Stimulated activated CD4-positive, alpha-beta T cell treated with anti-CD3 and anti-CD28 coated beads, Interleukin-1b, Interleukin-23, amount 100 ng/mL, for 4 hours (primary cell): ENCODE results near the gene PIP5KL1.

Experiments used
- DNase-seq, 2 donors: peaks; one replicate each; pipeline ENCODE4 v3.0.0-alpha.2; 2020; ENCODE audit warnings: low read depth in 2 of 2

Gene PIP5KL1

DNA sequence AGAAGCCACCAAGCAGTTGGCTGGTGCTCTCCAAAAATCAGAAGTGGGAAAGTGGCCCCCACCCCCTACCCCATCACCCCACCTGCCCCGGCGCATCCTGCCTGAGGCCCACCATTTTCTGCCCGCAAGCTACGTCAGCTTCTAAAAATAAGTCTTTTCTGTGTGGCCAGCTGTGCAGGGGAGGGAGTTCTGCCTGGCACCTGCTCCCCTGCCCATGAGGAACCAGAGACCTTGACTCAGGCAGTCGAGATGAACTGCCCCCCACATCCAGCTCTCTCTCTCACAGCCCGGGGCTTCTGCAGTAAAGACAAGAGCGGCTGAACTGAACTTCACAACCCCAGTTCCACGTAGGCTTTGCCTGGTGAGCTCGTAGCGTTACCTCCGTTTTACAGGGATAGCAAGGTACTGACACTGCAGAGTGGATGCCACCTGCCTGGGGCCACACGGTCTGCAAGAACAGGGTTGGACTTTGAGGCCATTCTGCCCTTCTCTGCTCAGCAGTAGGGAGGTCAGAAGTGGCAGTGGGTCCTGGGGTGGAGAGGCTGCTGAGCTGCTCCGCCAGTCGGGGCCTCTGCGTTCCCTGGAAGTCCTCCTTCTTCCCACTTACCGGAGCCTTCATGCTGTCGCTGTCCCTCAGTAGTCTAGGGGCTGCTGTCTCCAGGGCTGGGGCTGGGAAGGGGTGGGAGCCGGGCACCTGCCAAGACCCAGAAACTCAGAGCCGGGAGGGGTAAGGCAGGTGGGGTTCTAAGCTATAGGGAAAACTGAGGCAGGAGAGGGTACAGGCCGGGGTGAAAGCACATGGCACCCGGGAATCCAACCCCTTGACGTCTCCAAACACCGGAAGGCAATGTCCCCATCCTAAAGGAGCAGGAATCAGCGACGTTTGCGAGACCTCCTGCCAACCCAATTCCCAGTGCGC lies 14.5 kb downstream of the PIP5KL1 start:
- no peak for DNase-seq

DNA sequence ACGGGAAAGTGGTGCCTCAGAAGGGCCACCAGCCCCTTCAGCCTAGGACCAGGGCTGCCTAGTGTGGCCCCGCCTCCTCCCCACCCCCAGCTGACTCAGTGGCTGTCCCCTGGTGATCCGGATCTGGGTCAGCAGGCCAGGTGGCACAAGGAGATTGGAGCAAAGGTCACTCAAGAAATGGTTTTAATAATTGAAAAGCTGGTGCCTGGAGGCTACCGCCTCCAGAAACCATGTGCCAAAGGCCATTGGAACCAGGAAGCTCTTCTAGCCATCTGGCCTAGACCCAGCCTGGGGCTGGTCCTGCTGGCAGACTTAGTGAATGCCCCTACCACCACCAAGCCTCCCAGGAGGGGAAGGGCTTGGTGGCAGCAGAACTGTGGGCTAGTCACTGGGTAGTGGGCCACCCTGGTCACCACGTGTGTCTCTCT lies 15.2 kb downstream of the PIP5KL1 start:
- DNase-seq: no peak

DNA sequence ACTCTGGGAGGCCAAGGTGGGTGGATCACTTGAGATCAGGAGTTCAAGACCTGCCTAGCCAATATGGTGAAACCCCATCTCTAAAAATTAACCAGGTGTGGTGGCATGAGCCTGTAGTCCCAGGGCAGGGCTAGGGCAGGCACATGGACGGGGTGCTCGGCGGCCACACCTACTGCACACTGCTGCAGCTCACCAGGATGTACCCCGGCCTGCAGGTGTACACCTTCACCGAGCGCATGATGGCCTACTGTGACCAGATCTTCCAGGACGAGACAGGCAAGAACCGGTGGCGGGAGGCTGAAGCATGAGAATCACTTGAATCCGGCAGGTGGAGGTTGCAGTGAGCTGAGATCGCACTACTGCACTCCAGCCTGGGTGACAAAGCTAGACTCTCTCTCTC lies 16.9 kb downstream of the PIP5KL1 start:
- no peak for DNase-seq

DNA sequence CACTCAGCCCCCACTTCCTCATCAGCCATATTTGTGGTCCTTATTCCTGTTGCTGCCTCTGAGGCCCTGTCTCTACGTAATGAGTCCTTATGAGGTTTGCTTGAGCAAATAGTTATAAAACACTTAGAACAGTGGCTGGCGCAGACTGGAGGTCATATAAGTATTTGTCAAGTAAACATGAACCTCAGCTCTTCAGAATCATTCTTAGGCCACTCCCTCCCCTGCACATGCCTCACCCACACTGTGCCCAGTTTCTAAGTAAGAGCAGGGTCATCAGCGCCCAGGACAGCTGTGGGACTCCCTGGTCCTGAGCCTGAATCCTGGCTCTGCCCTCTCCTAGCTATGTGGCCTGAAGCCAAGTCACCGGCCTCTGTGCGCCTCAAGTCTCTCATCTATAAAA lies 17.7 kb downstream of the PIP5KL1 start:
- no peak for DNase-seq

DNA sequence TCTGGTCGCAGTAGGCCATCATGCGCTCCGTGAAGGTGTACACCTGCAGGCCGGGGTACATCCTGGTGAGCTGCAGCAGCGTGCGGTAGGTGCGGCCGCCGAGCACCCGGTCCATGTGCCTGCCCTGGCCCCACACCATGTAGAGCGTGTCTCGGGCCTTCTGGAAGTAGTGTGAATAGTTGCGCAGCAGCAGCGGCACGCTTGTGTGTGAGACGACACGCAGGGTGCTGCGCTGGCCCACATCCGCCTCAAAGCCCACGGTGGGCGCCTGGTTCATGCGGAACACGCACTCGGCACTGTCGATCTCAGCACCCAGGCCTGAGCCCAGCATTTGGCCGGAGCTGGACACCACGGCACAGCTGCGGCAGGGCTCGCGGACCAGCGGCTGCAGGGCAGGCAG lies 18.3 kb downstream of the PIP5KL1 start:
- DNase-seq: no peak

DNA sequence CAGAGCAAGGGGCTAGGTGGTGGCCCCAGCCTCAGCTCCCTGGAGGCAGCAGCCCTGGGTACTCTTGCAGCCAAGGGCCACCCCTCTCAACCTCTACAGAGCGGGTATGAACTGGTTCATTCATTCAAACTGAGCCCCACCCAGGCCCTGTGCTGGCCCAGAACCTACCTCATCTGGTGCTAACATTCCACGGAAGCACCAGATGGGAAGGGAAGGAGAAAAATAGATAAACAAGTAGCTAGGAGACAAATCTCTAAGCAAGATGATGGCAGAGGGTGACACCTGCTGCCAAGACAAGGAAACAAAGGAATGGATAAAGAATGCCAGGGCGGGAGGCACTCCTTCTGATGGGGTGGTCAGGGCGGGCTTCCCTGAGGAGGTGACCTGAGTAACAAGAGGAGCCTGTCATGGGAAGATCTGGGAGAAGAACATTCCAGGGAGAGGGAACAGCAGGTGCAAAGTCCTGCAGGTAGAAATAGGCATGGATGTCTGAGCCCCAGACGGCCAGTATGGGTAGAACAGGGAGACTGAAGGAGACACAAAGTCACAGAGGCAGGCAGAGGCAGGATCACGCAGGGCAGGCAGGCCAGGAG lies 19.9 kb downstream of the PIP5KL1 start:
- DNase-seq: no peak

DNA sequence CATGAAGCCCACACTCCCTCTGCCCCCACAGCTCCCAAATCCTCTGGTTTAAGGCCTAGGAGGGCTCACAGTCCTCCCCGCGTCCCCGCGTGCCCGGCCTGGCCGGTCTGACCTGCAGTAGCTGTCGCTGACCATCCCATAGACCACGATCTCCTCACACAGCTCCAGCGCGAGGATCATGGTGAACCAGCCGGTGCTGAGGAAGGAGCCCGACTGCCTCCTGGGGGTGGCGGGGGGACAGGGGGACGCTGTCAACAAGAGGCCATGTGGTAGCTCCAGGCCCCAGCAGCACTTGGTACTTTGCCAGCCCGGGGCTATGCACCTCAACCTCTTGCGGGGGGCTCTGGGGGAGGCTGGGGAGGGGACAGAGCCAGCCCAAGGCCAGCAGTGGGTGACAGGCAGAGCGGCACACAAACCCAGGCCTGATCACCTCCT lies 20.7 kb downstream of the PIP5KL1 start:
- no peak for DNase-seq

DNA sequence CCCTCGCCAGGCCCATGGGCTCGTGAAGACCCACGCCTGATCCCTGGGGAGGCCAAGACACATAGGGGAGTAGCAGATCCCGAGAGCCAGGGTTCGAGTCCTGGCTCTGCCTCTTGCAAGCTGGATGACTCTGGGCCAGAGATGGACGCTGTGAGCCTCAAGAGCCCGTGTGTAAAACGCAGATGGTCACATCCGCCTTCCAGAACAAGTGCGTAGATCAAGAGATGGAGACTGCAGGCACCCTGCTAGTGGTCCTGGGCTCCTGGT lies 22.0 kb downstream of the PIP5KL1 start:
- DNase-seq: no peak

DNA sequence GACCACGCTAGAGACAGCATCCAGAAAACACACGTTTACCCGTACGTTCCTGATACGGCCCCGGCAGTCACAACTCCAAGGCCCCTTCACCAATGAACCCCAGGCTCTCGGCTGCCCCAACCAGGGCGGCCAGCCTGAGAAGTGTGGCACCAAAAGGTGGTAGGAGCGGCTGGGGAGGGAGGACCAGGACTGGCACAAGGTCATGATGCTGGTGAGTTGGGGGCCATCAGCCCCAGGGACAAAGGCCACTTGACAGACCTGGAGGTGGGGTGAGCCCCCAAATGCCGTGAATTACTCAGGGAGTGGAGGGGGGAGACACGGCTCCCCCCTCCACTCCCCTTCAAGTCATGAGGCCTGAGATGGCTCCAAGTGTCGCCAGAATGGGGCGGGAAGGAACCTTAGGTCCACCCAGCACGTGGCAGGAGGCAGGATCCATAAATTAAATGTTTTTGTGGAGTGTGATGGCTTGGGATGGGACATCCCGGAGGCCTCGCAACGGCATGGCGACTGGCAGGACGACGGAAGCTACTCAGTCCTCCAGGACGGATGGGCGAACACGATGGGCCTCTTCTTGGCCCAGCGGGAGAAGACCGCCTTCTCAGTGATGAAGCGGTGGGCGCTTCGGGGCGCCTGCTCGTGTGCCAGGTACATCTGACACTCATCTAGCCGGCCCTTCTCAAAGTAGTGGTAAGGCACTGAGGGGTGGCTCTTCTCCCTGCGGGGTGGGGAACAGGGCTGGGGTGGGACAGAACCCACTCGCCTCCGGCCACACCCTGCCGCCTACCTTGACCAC lies 22.5 kb downstream of the PIP5KL1 start:
- DNase-seq: no peak

DNA sequence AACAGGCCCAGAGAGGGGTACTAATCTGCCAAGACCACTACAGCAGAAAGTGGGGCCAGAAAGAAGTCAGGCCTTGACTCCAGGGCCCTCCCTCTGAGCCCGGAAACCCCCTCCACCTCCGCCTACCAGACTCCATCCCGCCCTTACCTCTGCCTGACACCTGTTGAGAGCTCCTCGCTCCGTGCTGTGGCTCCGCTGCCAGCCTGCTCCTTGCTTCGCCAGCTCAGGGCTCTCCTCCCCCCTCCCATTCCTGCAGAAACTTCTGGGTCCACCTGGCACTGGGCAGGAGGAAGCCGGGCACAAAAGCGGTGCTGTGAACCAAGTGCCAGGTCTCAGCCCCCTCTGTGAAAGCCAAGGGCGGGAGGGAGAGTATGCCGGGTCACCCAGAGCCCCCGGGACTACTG lies 24.8 kb downstream of the PIP5KL1 start:
- DNase-seq: peak; percentile 42 to 46

DNA sequence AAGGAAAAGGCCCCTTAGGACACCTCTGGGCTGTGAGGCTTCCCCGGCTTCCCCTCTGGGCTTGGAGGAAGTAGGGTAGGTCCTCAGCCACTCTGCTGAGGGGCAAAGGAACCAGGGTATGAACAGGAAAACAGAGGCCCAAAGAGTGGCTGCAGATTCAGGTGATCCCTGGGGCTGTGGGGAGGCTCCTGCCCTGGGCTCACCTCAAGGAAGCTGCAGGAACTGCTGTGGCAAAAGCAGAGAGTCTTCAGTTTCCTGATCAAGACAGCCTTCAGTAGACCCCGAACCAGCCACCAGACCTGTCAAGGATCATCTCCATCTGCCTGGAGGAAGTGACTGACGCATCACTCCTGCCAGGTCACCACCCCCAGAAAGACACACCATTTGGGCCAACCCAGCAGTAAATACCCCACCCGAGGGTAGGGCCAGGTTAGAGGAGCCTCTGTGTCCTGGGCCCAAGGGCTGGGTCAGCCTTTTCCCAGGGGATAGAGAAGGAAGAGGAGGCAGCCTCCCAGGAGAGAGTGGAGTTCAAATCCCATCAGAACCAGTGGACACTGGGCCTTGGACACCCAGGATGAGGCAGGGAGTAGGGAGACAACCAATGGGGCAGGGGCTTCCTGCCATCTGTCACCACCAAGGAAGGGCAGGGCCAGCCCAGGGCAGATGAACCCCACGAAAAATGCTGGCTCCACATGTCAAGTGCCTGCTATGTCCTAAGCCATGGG lies 25.4 kb downstream of the PIP5KL1 start:
- DNase-seq: peak in 1 of 2 donors; percentile 41

DNA sequence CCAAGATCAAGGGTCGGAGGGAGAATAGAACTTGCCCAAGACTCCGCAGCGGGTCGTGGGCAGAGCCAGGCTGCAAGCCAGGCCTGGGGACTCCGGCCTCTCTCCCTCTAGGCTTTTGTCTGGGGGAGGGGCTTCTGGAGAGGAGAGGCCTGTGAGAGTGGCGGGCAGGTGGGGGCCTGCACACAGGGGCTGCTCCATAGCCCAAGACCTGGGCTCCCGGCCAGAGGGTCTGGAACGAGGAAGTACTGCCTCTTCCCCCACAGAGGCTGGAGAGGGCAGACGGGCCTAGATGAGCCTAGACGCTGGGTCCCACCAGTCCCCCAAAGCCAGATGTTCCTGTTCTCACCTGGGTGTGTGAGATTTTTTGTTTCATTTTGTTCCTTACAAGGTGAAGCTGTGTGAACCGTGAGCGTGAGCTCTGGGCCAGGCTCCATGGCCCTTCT lies 26.0 kb downstream of the PIP5KL1 start:
- DNase-seq: no peak

DNA sequence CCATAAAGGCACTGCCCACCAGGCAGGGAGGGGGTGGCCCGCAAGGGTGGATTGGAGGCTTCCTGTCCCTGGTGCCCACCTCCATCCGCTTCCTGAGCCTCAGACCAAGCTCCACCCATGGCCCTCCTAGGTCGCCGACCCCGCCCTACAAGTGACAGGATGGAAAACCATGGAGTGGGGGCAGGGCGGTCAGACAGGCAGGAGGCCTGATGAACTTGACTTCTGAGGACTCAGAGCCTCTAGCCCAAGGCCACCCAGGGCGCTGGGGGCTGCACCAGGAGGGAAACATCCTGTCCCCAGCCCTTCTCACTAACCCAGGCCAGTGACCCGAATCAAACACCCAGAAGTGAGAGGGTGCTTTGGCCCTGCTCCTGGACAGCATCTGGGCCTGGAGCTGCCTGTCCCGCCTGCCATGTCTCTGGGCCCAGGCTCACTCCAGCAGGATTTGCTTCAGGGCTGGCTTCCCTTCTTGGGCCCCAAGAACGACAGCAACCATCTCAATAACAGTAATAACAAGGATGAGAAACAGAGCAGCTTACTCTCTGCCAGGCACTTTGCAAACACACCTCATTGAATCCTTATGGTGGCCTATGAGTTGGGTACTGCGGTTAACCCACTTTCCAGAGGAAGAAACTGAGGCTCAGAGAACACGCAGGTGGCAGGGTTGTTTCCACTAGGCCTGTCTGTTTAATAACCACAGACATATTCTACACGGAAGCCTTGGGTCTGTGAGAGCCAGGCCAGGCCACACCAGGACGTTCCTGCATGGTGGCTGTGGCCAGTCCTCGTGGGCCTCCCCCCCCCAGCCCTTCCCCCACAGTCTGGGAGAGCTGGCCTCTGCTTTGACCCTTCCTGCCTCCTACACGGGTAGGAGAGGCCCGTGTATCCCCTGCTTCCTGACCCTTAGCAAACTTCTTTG lies 26.8 kb downstream of the PIP5KL1 start:
- DNase-seq: peak in 1 of 2 donors; percentile 58

DNA sequence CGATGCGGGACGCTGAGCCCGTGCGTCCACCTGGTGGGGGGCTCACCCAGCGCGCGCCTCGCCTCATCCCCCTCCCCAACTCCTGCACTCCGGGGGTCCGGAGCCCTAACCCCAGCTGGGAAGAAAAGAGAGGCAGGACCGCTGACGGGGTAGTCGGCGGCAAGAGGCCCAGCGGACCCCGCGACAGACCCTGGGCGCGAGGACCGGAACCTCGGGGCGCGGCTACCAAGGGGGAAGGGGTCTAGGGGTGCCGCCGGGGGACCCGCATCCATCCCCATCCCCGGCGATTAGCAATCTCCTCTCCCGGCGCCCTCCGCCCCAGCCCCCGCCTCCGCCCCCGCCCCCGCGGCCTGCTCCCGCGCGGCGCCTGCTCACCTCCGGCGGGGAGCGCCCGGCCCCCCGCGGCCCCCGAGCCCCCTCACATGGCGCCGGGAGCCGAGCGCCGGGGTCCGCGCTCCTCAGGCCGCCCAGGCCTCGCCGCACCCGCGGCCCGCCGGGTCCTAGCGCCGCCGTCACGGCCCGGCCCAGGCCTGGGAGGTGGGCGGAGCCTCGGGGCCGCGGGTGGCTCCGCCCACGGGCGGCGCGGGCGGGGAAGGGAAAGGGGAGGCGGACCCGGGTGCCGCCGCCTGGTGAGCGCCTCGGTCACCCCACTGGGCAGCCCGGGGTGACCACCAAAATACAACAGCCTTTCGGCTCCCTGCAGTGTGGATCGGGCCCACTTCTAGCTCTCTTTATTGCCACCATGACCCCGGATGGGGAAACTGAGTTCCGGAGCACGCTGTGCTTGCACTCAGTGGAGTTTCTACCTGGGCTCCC lies 31.2 kb downstream of the PIP5KL1 start, which contains the start of gene ST6GALNAC6:
Gene ST6GALNAC6, minus strand, starts transcription at position 476 of the 816 bp plus-strand sequence. CDS start 1,622 bp downstream, outside the sequence.
- DNase-seq: peak; percentile 50 to 79

DNA sequence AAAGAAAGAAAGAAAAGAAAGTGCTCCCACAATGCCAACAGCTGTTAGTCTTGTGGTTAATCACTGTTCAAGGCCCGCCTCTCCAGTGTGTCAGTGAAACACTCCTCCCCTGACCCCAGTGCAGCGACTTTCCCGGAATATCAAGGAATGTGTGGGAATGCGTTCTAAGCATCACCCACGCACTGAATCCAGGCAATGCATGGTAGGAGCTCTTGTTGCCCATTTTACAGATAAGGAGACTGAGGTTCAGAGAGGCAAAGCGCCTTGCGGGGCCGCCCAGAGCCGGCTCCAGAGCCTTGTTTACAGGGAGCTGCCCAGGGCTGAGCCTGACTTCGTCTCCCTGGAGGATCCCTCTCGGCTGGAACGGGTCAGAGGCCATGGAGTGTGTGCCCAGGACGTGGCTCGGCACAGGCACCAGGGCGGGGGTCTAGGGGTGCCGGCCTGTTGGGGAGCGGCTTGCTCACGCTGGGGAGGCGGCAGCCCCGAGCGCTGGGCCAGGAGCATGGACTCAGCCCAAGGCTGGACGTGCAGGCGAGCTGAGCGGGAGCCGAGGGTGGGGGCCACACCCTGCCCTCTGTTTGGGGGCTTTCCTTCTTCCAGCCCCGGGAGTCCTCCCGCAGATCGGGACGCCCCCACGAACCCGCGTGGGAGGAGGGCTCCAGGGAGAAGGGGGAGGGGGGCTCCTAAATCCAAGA lies 32.0 kb downstream of the PIP5KL1 start:
- DNase-seq: no peak

DNA sequence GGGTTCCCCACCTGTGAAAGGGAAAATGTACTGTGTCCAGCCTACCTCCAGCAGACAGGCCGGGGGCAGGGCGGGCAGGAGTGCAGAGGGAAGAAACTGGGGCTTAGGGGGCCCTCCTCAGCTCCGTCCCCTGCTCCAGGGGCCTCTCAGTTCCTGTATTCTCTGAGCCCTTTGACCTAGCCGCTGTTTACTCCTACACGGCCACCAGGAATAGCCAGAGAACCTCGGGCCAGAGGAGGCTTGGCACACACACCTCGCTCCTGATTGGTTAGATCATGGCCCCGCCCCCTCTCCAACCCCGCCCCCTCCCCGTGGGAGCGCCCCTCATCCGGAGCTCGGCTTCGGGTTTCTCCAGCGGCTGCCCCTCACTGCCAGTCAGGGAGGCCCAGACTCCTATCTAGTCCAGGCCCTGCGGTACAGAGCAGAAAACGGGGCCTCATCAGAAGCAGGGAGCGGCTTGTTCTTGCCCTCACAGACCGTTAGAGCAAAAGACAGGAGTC lies 33.3 kb downstream of the PIP5KL1 start:
- DNase-seq: no peak

DNA sequence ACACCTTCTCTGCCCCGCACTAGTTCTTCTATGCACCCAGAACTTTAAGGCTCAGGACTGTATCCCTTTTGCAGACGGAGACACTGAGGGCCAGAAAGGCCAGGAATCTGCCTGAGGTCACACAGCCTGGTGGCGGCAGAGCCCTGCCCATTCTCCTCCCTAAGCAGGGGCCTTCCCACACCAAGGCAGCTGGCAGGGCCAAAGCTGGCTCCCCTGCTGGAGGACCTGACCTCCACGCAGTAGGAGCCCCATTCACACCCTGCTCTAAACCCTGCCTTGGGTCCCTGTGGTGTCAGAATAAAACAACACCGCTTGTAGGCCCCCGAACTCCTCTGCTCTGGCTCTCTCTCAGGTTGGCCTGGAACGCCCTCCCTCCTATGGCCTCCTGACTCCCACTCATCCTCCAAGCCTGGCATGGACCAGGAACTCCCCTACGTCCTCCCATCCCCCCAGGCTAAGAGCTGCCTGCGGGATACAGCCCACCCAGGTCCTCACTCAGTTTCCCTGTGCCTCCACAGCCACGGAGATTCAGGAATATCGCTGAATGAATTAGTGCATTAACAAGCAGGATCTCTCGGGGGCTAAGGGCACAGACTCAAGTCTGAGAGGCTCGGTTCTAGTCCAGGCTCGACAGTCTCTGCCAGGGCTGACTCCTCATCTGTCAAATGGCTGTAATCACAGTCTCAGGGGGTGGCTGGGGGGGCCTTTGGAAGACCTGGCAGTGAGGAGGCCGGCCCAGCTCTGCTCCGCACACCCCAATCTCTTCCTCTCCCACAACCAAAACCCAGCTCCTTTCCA lies 34.0 kb downstream of the PIP5KL1 start:
- no peak for DNase-seq

DNA sequence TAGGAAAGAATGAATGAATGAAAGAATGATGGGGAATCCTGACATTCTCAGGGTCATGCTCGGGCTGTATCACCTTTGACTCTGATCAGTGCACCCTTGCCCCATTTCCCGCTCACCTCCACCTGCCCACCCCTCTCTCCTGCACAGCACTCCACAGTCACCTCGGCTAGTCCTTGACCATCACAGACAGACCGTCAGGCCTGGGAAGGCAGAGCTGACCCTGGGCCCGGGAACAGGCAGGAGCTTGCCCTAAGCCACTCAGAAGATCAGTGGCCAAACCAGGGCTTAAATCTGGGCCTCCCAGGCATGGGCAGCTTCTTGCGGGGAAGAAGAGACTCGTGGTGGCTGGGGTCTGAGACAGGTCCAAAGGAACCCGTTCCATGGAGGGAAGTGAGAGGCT lies 34.8 kb downstream of the PIP5KL1 start:
- DNase-seq: no peak
